Thyroid gland (tissue), 4 donors: Measurements from ENCODE around the gene DOCK1.

Experiments
- POLR2A ChIP-seq, 2 donors: fragments of 450-650 bp; IDR thresholded peaks; one replicate each; pipeline ENCODE4 v1.6.1; 2017; ENCODE audit warnings: antibody characterized with exemption in 2 of 2, mild to moderate bottlenecking in 2 of 2, moderate library complexity in 1 of 2
- TF ChIP-seq, protein P1 (sequence below), 6 experiments: fragments of 200-600 bp in 3 of 6; fragments of 450-650 bp in 3 of 6; sonication (generic) in 3 of 6; IDR thresholded peaks; one replicate each; pipeline ENCODE4 v1.5.1; 2016 to 2019; ENCODE audit warnings: antibody characterized with exemption in 6 of 6, mild to moderate bottlenecking in 2 of 6, inconsistent platforms in 1 of 6, moderate library complexity in 1 of 6

GRCh38 chr10:127431525-127431924 is 526.3 kb downstream of the DOCK1 start:
- TF ChIP-seq, protein P1, sequence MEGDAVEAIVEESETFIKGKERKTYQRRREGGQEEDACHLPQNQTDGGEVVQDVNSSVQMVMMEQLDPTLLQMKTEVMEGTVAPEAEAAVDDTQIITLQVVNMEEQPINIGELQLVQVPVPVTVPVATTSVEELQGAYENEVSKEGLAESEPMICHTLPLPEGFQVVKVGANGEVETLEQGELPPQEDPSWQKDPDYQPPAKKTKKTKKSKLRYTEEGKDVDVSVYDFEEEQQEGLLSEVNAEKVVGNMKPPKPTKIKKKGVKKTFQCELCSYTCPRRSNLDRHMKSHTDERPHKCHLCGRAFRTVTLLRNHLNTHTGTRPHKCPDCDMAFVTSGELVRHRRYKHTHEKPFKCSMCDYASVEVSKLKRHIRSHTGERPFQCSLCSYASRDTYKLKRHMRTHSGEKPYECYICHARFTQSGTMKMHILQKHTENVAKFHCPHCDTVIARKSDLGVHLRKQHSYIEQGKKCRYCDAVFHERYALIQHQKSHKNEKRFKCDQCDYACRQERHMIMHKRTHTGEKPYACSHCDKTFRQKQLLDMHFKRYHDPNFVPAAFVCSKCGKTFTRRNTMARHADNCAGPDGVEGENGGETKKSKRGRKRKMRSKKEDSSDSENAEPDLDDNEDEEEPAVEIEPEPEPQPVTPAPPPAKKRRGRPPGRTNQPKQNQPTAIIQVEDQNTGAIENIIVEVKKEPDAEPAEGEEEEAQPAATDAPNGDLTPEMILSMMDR (IDR thresholded peaks at IDR 0.05): no peak
- TF ChIP-seq POLR2A (IDR thresholded peaks at IDR 0.05): no peak
